Esophagus squamous epithelium (tissue), 5 donors: ENCODE results near the gene NCBP2. TPM values are rescaled to one million over a fixed set of nuclear protein-coding genes. Genes with fewer than 3 reads are reported as not detected.

Source experiments
- DNase-seq: peaks from one replicate; lab custom pipeline; 2025; lab: John Stamatoyannopoulos, UW
- H3K27ac ChIP-seq, 4 donors: fragments of 200-600 bp; sonication (generic); one replicate each; pipeline ENCODE4 v1.5.1; 2016 to 2019; ENCODE audit warnings: mild to moderate bottlenecking in 1 of 4
- H3K27me3 ChIP-seq, 4 donors: fragments of 200-600 bp; sonication (generic); 1 replicate in 3 of 4; 2 replicates in 1 of 4; pipeline versions ENCODE4 v1.5.1 to v1.6.0; 2017 to 2021; ENCODE audit warnings: antibody characterized with exemption in 1 of 4
- H3K36me3 ChIP-seq, 3 donors: fragments of 200-600 bp; sonication (generic); one replicate each; pipeline ENCODE4 v1.5.1; 2016 to 2019
- H3K4me1 ChIP-seq, 3 donors: fragments of 200-600 bp; sonication (generic); one replicate each; pipeline ENCODE4 v1.5.1; 2017 to 2019
- H3K4me3 ChIP-seq, 4 donors: fragments of 200-600 bp; sonication (generic); 1 replicate in 3 of 4; 2 replicates in 1 of 4; pipeline ENCODE4 v1.5.1; 2016 to 2019; ENCODE audit warnings: mild to moderate bottlenecking in 2 of 4, moderate library complexity in 1 of 4
- H3K9me3 ChIP-seq, 3 donors: fragments of 200-600 bp; sonication (generic); one replicate each; pipeline ENCODE4 v1.5.1; 2016 to 2019
- CTCF ChIP-seq, 6 experiments: fragments of 450-650 bp in 4 of 6; fragments of 200-600 bp in 2 of 6; sonication (generic) in 2 of 6; IDR thresholded peaks; one replicate each; pipeline ENCODE4 v1.5.1; 2016 to 2019; ENCODE audit warnings: antibody characterized with exemption in 6 of 6, mild to moderate bottlenecking in 4 of 6, moderate library complexity in 4 of 6
- POLR2A ChIP-seq, 4 donors: fragments of 450-650 bp; IDR thresholded peaks; one replicate each; pipeline ENCODE4 v1.6.1; 2017; ENCODE audit warnings: antibody characterized with exemption in 4 of 4, mild to moderate bottlenecking in 4 of 4, moderate library complexity in 3 of 4
- WGBS, 2 donors: methylation state at CpG; one replicate each; pipeline ENCODE4 v1.1.5; 2018; 5-methylcytosine and 5-hydroxymethylcytosine counted together
- intact Hi-C: fragments of 100-400 bp; cut with DNase I; formaldehyde crosslinking; loops from one replicate; pipeline ENCODE4 v1.15.0; 2022
- total RNA-seq, 4 donors: library from RNA; depleted of rRNA; stranded (reverse); fragments of >200 nt; gene quantifications; one replicate each; pipeline ENCODE4 v1.1.0, GENCODE V29; 2016
- donor health status: DM: yes; HTN: yes; CAD: no.

The NCBP2 gene
- total RNA-seq, 4 donors from 2014 or later: 21.1 to 47.0 (median 33.5) TPM

GRCh38 chr3:196962108-196962929 lies 20.0 kb upstream of the NCBP2 start:
- H3K4me3 ChIP-seq: no peak overlapping the region
- no peak for DNase-seq
- H3K27ac ChIP-seq: no peak overlapping the region
- intact Hi-C loops: loop anchor here (10.0 kb wide), 1 partner anchor 128 kb away; no protein-coding TSS in a partner anchor
- TF ChIP-seq POLR2A (IDR thresholded peaks at IDR 0.05): no peak
- TF ChIP-seq CTCF (IDR thresholded peaks at IDR 0.05): no peak
- WGBS, 2 donors: 78 to 79% methylated on average over 8 to 9 of the region's 9 CpGs
- H3K9me3 ChIP-seq: no peaks in the 10 kb centered on the region
- H3K36me3 ChIP-seq: peaks cover 0 to 19% (median 0%) of the 10 kb centered on the region in 3 donors
- no peaks in the 10 kb centered on the region for H3K27me3 ChIP-seq
- H3K4me1 ChIP-seq: peaks cover 0 to 2% (median 1%) of the 10 kb centered on the region in 3 donors

- TF ChIP-seq POLR2A (IDR thresholded peaks at IDR 0.05) (no peak), CTCF (IDR thresholded peaks at IDR 0.05) (no peak)
- no peaks in the 10 kb centered on the region for H3K4me1 ChIP-seq
- no peaks in the 10 kb centered on the region for H3K27me3 ChIP-seq
- no peak for DNase-seq
- peaks cover 0 to 12% (median 0%) of the 10 kb centered on the region in 3 donors for H3K36me3 ChIP-seq
- H3K9me3 ChIP-seq: no peaks in the 10 kb centered on the region
- H3K27ac ChIP-seq: no peak overlapping the region
- intact Hi-C loops: no loop called here
- WGBS, 2 donors: 79 to 87% methylated on average over 7 of the region's 7 CpGs
- H3K4me3 ChIP-seq: no peak overlapping the region
Measured at GRCh38 chr3:196954832-196955231, 12.5 kb upstream of the NCBP2 start.

- Histone ChIP-seq H3K27me3 (no peaks in the 10 kb centered on the region), H3K27ac (no peak overlapping the region), H3K36me3 (peaks cover 0 to 12% (median 0%) of the 10 kb centered on the region in 3 donors), H3K4me3 (no peak overlapping the region), H3K4me1 (no peaks in the 10 kb centered on the region), H3K9me3 (no peaks in the 10 kb centered on the region)
- WGBS, 2 donors: 68 to 91% methylated on average over 2 of the region's 3 CpGs
- DNase-seq: no peak
- TF ChIP-seq POLR2A (IDR thresholded peaks at IDR 0.05) (no peak), CTCF (IDR thresholded peaks at IDR 0.05) (no peak)
- intact Hi-C loops: no loop called here
Measured at GRCh38 chr3:196951371-196951770, 9.0 kb upstream of the NCBP2 start.

GRCh38 chr3:196949750-196950149 lies 7.4 kb upstream of the NCBP2 start:
- TF ChIP-seq CTCF (IDR thresholded peaks at IDR 0.05) (no peak), POLR2A (IDR thresholded peaks at IDR 0.05) (no peak)
- H3K36me3 ChIP-seq: peaks cover 0 to 25% (median 0%) of the 10 kb centered on the region in 3 donors
- no peaks in the 10 kb centered on the region for H3K9me3 ChIP-seq
- peaks cover 0 to 1% (median 0%) of the 10 kb centered on the region in 3 donors for H3K4me1 ChIP-seq
- H3K27me3 ChIP-seq: no peaks in the 10 kb centered on the region
- 82 to 86% methylated on average over 5 to 6 of the region's 6 CpGs for WGBS, 2 donors
- intact Hi-C loops: no loop called here
- H3K4me3 ChIP-seq: no peak overlapping the region
- no peak overlapping the region for H3K27ac ChIP-seq
- no peak for DNase-seq

GRCh38 chr3:196949285-196949619 lies 6.9 kb upstream of the NCBP2 start:
- TF ChIP-seq POLR2A (IDR thresholded peaks at IDR 0.05) (no peak), CTCF (IDR thresholded peaks at IDR 0.05) (no peak)
- peaks cover 0 to 30% (median 0%) of the 10 kb centered on the region in 3 donors for H3K36me3 ChIP-seq
- WGBS, 2 donors: 70 to 75% methylated on average over 2 to 6 of the region's 6 CpGs
- H3K4me3 ChIP-seq: no peak overlapping the region
- intact Hi-C loops: no loop called here
- H3K27me3 ChIP-seq: no peaks in the 10 kb centered on the region
- peaks cover 0 to 6% (median 0%) of the 10 kb centered on the region in 3 donors for H3K4me1 ChIP-seq
- no peak for DNase-seq
- H3K27ac ChIP-seq: no peak overlapping the region
- H3K9me3 ChIP-seq: no peaks in the 10 kb centered on the region
